HepG2 (cell line): ENCODE results near the gene MORN5.

Experiments used
- CTCF ChIP-seq: sonication (generic); formaldehyde crosslinking; IDR thresholded peaks from 2 replicates; pipeline ENCODE4 v1.5.0; 2020; ENCODE audit warnings: mild to moderate bottlenecking, missing genetic modification reagents, moderate library complexity
- ELF4 ChIP-seq: sonication (generic); formaldehyde crosslinking; IDR thresholded peaks from 2 replicates; pipeline ENCODE4 v1.5.0; 2020; ENCODE audit warnings: missing genetic modification reagents, mild to moderate bottlenecking, moderate library complexity, borderline replicate concordance
- JUND ChIP-seq: sonication (generic); formaldehyde crosslinking; IDR thresholded peaks from 2 replicates; pipeline ENCODE4 v1.8.0; 2022; ENCODE audit warnings: mild to moderate bottlenecking, missing genetic modification reagents
- MYPOP ChIP-seq: sonication (generic); formaldehyde crosslinking; IDR thresholded peaks from 2 replicates; pipeline ENCODE4 v1.8.1; 2023; ENCODE audit warnings: mild to moderate bottlenecking, moderate library complexity, missing genetic modification reagents
- TBP ChIP-seq: sonication (generic); formaldehyde crosslinking; IDR thresholded peaks from 2 replicates; pipeline ENCODE4 v1.5.0; 2020; ENCODE audit warnings: missing genetic modification reagents
- TCF7 ChIP-seq: sonication (generic); IDR thresholded peaks from 2 replicates; pipeline ENCODE4 v1.6.1; 2016; ENCODE audit warnings: antibody characterized with exemption, low read depth

GRCh38 chr9:122122468-122122867 lies 37.2 kb upstream of the MORN5 start:
- no peak for TF ChIP-seq JUND (CRISPR knock-in tag)
- TF ChIP-seq CTCF (CRISPR knock-in tag): no peak
- no peak for TF ChIP-seq TBP (CRISPR knock-in tag)
- no peak for TF ChIP-seq ELF4 (CRISPR knock-in tag)
- TF ChIP-seq MYPOP (CRISPR knock-in tag): no peak
- TF ChIP-seq TCF7: no peak
